Activated T-helper 17 cell treated with anti-CD3 and anti-CD28 coated beads, Interleukin-2, amount 50 U/mL, for 72 hours (primary cell): ENCODE results near the gene SLC2A8. TPM values are rescaled to one million over a fixed set of nuclear protein-coding genes. Genes with fewer than 3 reads are reported as not detected.

Experiments
- ATAC-seq: fragments of 150-1000 bp; cut with Tn5 transposase; replicated peaks from 2 replicates; pipeline ENCODE4 v1.10.0; 2021; ENCODE audit warnings: mild to moderate bottlenecking, moderate library complexity
- H3K27ac Mint-ChIP-seq: one replicate; pipeline ENCODE4 v1.8.0; 2022; ENCODE audit warnings: mixed read lengths
- H3K27me3 Mint-ChIP-seq: one replicate; pipeline ENCODE4 v1.8.0; 2022; ENCODE audit warnings: mixed read lengths
- H3K36me3 Mint-ChIP-seq: one replicate; pipeline ENCODE4 v1.8.0; 2022; ENCODE audit warnings: low read depth, mild to moderate bottlenecking, mixed read lengths
- H3K4me1 Mint-ChIP-seq: one replicate; pipeline ENCODE4 v1.8.0; 2022; ENCODE audit warnings: mixed read lengths
- H3K4me3 Mint-ChIP-seq: one replicate; pipeline ENCODE4 v1.8.0; 2022; ENCODE audit warnings: mild to moderate bottlenecking, mixed read lengths
- H3K9me3 Mint-ChIP-seq: one replicate; pipeline ENCODE4 v1.8.0; 2022; ENCODE audit warnings: mixed read lengths
- total RNA-seq, 2 donors: library from RNA; stranded (reverse); gene quantifications; one replicate each; pipeline ENCODE4 v1.2.3, GENCODE V29; 2022

SLC2A8 gene
- total RNA-seq, 2 donors from 2014 or later, result 3.0 TPM

DNA sequence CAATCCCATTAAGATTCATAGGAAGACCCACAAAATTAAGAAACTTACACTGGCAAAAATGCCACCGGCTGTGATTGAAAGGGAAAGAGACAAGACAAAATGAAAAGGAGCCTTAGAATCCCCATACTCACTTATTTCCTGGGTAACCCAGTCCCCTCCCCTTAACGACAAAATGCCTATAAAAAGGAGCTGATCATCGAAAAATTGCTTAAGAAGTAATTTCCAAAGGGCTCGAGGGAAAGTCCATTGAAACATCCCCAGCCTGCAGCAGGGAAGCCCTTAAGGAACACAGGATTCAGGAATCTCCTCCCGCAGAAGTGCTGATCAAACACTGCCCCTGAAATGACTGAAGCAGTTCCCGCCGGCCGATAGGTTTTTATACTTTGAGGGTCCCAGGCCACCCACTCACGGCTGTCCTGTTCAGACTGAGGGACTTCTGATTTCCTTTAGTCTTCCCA is 26.5 kb downstream of the SLC2A8 start:
- Mint-ChIP-seq H3K4me3 (peak overlapping the region; percentile 100), H3K36me3 (peaks cover 47% of the 10 kb centered on the region), H3K27ac (peak overlapping the region; percentile 96), H3K27me3 (no peaks in the 10 kb centered on the region), H3K9me3 (no peaks in the 10 kb centered on the region), H3K4me1 (peaks cover 28% of the 10 kb centered on the region)
- no peak for ATAC-seq

DNA sequence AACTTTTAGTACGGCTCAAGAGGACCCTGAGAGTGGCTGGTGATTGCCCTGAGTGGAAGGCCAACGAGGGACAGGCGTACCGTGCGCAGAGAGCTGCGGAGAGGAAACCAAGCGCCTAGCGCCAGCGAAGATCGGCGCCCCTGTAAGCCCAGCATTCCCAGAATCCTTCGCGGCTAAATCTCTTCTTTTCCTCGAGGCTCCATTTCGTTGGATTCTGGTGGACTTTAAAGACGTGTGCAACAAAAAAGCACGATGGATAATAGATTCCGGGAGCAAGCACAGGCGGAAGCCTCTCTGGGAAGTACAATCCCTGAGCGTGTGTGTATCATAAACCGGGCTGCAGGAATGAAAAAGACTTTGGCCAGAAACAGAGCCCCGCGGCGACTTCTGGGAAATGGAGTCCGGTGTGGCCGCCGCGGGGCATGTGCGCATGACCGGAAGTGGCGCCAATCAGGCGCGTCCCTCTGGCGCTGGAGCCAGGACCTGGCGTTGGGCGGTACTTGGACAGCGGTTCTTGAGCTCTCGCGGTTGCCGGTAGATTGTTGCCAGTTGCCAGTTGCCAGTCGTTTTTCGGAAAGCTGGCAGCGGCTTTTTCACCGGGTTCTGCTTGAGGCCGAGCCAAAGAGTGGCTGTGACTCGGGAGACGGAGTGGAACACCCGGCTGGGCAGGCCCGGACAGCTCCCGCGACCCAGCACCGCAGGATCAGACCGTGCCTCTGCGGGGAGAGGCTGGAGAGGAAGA is 27.1 kb downstream of the SLC2A8 start, which contains the start of gene ZNF79:
Gene ZNF79, plus strand, starts transcription at position 449 of the 742 bp plus-strand sequence. CDS start 406 bp downstream, outside the sequence.
- peaks cover 53% of the 10 kb centered on the region for H3K36me3 Mint-ChIP-seq
- H3K9me3 Mint-ChIP-seq, result no peaks in the 10 kb centered on the region
- peak; percentile 79 for ATAC-seq
- H3K4me1 Mint-ChIP-seq, result peaks cover 28% of the 10 kb centered on the region
- H3K4me3 Mint-ChIP-seq, result peak within 1 kb of the TSS; percentile 100
- H3K27ac Mint-ChIP-seq, result peak within 1 kb of the TSS; percentile 96
- H3K27me3 Mint-ChIP-seq, result no peaks in the 10 kb centered on the region

DNA sequence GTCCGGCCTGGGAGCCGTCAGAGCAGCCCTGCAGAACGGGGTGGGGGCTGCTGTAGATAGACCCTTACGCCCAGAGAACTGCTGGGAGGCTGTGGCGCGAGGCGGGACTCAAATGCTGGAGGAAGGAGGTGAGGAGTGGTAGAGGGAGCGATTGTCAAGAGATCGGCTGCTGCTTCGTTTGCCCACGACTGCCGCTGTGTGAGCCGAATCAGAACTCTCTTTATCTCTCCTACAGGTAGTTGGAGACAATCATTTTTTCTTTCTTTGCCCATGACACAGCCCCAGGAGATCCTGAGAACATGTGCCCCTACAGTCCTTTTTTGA is 27.7 kb downstream of the SLC2A8 start:
- Mint-ChIP-seq H3K9me3 (no peaks in the 10 kb centered on the region), H3K4me1 (peaks cover 28% of the 10 kb centered on the region), H3K27me3 (no peaks in the 10 kb centered on the region), H3K4me3 (peak overlapping the region; percentile 100), H3K36me3 (peaks cover 59% of the 10 kb centered on the region), H3K27ac (peak overlapping the region; percentile 96)
- ATAC-seq, result peak; percentile 16

DNA sequence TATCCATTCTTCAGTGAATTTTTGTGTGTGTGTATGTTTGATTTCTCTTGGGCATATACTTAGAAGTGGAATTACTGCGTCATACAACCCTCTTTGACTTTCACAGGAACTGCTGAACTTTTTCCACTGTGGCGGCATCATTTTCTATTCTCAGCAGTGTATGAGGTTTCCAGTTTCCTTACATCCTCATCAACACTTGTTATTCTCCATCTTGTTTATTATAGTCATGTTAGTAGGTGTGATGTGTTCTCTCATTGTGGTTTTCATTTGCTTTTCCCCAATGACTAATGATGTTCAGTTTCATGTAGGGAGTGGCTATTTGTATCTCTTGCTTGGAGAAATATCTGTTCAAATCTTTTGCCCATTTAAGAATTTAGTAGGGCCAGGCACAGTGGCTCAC is 29.8 kb downstream of the SLC2A8 start:
- peak; percentile 83 for ATAC-seq
- H3K9me3 Mint-ChIP-seq, result no peaks in the 10 kb centered on the region
- peaks cover 38% of the 10 kb centered on the region for H3K4me1 Mint-ChIP-seq
- peaks cover 80% of the 10 kb centered on the region for H3K36me3 Mint-ChIP-seq
- no peaks in the 10 kb centered on the region for H3K27me3 Mint-ChIP-seq
- peak overlapping the region; percentile 96 for H3K27ac Mint-ChIP-seq
- peak overlapping the region; percentile 100 for H3K4me3 Mint-ChIP-seq

DNA sequence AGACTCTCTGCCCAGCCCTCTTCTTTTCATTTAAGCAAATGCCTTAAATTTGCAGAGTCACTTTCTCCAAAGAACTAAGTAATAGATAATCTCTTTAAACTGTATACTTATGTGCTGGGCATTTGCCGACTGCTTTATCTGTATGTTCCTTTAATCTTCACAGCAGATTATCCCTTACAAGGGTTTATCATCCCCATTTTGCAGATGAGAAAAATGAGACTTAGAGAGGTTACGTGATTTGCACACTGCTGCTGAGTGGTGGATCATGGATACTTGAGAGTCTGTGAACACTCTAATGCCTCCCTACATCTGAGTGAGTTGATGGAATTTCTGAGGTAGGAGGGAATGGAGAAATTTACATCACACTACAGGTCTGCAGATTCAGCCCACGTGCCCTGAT is 31.4 kb downstream of the SLC2A8 start:
- no peak for ATAC-seq
- Mint-ChIP-seq H3K27me3 (no peaks in the 10 kb centered on the region), H3K9me3 (no peaks in the 10 kb centered on the region), H3K27ac (peak overlapping the region; percentile 63), H3K36me3 (peaks cover 92% of the 10 kb centered on the region), H3K4me3 (peak overlapping the region; percentile 47), H3K4me1 (peaks cover 31% of the 10 kb centered on the region)

DNA sequence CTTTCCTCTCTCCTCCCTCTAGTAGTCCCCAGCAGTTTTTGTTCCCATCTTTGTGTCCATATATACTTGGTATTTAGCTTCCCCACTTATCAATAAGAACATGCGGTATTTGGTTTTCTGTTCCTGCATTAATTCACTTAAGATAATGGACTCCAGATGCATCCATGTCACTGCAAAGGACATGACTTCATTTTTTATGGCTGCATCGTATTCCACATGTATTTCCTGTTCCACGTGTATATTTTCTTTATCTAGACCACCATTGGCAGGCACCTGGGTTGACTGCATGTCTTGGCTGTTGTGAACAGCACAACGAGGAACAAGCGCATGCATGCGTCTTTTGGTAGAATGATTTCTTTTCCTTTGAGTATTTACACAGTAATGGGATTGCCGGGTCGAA is 33.4 kb downstream of the SLC2A8 start:
- Mint-ChIP-seq H3K4me1 (peaks cover 41% of the 10 kb centered on the region), H3K27me3 (no peaks in the 10 kb centered on the region), H3K36me3 (peaks cover 95% of the 10 kb centered on the region), H3K9me3 (no peaks in the 10 kb centered on the region), H3K27ac (peak overlapping the region; percentile 38), H3K4me3 (no peak overlapping the region)
- ATAC-seq, result no peak

DNA sequence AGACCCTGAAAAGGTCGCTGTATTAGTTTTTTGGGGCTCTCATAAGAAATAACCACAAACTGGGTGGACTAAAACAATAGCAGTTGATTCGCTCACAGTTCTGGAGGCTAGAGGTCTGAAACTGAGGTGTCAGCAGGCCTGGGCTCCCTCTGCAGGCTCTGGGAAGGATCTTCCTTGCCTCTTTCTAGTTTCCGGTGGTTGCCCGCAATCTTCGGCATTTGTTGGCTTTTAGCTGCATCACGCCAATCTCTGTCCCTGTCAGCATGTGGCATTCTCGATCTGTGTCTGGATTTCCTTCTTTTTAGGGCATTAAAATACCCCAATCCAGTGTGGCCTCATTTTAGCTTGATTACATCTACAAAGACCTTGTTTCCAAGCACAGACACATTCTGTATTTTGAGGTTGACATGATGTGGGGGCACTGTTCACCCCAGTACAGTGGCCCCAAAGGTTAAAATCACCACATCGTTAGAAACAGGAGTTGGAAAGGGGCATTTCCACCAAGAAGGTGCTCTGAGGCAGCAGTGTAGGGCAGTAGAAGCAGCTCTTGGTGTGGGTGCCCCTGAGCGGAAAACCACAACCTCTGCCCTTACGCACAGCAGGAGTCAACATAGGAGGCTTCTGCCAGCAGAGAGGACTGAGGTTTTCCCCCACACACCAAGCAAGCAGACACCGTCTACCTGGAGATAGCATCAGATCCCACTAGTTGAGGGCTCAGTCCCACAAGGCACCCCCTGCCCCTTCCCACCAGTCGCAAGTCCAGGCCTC is 40.7 kb downstream of the SLC2A8 start:
- no peaks in the 10 kb centered on the region for H3K9me3 Mint-ChIP-seq
- H3K4me3 Mint-ChIP-seq, result peak overlapping the region; percentile 65
- ATAC-seq, result peak; percentile 94
- peak overlapping the region; percentile 95 for H3K27ac Mint-ChIP-seq
- H3K36me3 Mint-ChIP-seq, result peaks cover 100% of the 10 kb centered on the region
- H3K27me3 Mint-ChIP-seq, result no peaks in the 10 kb centered on the region
- H3K4me1 Mint-ChIP-seq, result peaks cover 30% of the 10 kb centered on the region

DNA sequence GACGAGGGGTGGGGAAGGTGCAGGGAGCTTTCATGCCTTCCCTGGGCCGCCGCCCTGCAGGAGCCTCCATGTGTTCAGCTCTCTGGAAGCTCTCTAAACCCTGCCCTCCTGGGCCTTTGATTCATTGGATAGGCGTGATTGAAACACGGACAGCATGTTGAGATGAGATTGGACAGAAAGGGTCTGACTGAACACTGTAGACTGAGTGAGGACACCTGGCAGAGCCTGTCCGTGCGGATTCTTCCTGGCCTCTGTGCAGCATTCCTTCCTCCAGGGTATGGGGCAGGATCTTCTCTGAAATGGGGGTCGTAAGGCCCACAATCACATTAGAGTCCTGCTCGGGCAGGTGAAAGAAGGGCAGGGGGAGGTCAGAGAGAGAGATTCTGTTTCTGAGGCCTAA is 41.4 kb downstream of the SLC2A8 start:
- peak overlapping the region; percentile 65 for H3K4me3 Mint-ChIP-seq

DNA sequence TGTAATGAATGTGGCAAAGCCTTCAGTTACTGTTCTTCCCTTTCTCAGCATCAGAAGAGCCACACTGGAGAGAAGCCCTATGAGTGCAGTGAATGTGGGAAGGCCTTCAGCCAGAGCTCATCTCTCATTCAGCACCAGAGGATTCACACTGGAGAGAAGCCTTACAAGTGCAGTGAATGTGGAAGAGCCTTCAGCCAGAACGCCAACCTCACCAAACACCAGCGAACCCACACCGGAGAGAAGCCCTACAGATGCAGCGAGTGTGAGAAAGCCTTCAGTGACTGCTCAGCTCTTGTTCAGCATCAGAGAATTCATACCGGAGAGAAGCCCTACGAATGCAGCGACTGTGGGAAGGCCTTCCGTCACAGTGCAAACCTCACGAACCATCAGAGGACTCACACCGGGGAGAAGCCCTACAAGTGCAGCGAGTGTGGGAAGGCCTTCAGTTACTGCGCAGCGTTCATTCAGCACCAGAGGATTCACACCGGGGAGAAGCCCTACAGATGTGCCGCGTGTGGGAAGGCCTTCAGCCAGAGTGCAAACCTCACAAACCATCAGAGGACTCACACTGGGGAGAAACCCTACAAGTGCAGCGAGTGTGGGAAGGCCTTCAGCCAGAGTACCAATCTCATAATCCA is 47.4 kb downstream of the SLC2A8 start:
- peak overlapping the region; percentile 17 for H3K27ac Mint-ChIP-seq
- no peaks in the 10 kb centered on the region for H3K9me3 Mint-ChIP-seq
- peaks cover 18% of the 10 kb centered on the region for H3K4me1 Mint-ChIP-seq
- no peaks in the 10 kb centered on the region for H3K27me3 Mint-ChIP-seq
- H3K36me3 Mint-ChIP-seq, result peaks cover 100% of the 10 kb centered on the region
- H3K4me3 Mint-ChIP-seq, result no peak overlapping the region
- no peak for ATAC-seq

More for the DNA sequence above, 41.4 kb downstream of the SLC2A8 start:
- Mint-ChIP-seq H3K4me1 (peaks cover 25% of the 10 kb centered on the region), H3K27ac (peak overlapping the region; percentile 95), H3K9me3 (no peaks in the 10 kb centered on the region), H3K27me3 (no peaks in the 10 kb centered on the region), H3K36me3 (peaks cover 100% of the 10 kb centered on the region)
- ATAC-seq, result no peak

DNA sequence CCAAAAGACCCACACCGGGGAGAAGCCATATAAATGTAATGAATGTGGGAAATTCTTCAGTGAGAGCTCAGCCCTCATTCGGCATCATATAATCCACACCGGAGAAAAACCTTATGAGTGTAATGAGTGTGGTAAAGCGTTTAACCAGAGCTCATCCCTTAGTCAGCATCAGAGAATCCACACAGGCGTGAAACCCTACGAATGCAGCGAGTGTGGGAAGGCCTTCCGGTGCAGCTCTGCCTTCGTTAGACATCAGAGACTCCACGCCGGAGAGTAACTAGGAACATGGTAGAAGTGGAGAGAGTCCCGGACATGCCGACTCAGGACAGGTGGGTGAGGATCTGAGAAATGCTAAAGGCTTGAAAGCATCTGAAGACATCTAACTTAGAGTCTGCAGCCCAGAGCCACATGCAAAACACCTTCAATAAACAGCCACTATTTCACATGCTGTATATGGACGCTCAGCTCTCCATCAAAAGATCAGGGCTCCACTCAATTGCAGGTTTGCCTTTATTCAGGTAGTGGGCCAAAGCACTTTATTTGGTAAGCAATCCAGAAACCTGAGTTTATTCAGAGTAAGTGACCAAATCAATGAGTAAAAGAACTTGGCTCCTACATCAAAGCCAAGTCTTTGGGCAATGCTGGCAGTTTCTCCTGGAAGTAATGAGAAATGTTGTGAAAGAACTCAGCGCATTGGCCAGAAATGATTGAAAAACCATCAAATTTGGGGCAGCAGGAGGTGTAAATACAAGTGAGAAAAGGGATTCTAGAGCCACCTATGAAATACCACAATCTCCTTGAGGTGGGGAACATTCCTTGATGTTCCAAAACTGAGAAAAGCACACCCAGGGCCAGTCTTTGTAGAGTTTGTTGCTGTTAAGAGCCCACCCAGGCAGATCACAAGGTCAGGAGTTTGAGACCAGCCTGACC is 48.2 kb downstream of the SLC2A8 start:
- Mint-ChIP-seq H3K4me3 (no peak overlapping the region), H3K9me3 (no peaks in the 10 kb centered on the region), H3K27ac (peak overlapping the region; percentile 17), H3K36me3 (peaks cover 100% of the 10 kb centered on the region), H3K4me1 (peaks cover 18% of the 10 kb centered on the region), H3K27me3 (no peaks in the 10 kb centered on the region)
- ATAC-seq, result no peak

DNA sequence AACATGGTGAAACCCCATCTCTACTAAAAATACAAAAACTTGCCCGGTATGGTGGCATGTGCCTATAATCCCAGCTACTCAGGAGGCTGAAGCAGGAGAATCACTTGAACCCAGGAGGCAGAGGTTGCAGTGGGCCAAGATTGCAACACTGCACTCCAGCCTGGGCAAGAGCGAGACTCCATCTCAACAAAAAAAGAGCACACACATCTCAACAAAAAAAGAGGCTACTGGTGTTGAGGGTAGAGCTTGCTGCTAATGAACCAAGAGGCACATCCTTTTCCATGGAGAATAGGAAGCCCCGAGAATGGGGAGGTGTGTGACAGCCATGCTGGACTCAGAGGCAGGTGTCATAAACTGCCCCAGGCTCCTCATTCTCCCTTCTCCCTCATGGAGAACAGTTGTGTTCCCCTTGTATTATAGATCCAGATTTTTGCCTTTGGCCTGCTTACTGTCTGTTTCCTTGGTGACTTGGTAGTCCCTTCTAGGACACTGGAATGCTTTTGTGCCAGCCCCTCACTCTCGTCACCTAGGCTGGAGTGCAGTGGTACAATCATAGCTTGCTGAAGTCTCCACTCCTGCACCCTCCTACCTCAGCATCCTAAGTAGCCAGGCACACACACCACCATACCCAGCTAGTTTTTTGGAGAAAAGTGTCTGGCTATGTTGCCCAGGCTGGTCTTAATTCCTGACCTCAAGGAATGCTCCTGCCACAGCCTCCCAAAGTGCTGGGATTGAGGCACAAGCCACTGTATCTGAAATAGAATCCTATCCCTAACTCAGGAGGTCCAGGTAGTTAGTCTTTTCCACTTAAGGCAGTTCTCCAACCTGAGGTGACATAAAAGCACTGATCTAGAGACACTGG is 49.1 kb downstream of the SLC2A8 start:
- Mint-ChIP-seq H3K4me3 (peak overlapping the region; percentile 47), H3K9me3 (no peaks in the 10 kb centered on the region), H3K4me1 (peaks cover 18% of the 10 kb centered on the region), H3K36me3 (peaks cover 100% of the 10 kb centered on the region), H3K27me3 (no peaks in the 10 kb centered on the region), H3K27ac (peak overlapping the region; percentile 79)
- no peak for ATAC-seq

DNA sequence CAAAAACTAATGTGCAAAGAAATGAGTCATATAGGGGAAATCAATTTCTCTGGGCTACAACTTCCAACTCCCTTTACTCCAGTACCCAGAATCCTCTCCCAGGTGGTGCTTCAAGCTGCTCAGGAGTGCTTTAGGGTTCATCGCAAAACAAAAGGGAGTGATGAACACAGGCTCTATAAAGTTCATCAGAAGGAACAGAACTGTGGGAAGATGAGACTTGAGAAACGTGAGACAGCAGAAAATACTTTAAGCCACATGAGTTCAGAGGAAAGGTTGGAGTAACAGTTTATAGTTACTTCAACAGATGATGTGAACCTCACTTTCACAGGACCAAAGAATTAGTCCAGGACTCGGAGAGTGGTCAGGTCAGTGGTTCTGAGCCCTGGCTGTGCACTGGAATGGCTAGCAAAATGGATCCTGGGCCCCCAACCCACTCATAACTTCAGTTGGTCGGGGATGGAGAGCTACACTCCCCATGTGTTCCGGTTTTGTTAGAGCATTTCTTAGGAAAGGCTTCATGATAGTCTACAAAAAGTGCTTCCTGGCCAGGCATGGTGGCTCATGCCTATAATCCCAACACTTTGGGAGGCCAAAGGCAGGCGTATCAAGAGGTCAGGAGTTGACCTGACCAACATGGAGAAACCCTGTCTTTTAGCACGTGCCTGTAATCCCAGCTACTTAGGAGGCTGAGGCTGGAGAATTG is 49.9 kb downstream of the SLC2A8 start:
- no peaks in the 10 kb centered on the region for H3K27me3 Mint-ChIP-seq
- H3K27ac Mint-ChIP-seq, result peak overlapping the region; percentile 96
- H3K36me3 Mint-ChIP-seq, result peaks cover 100% of the 10 kb centered on the region
- H3K4me1 Mint-ChIP-seq, result peaks cover 18% of the 10 kb centered on the region
- ATAC-seq, result no peak
- H3K4me3 Mint-ChIP-seq, result peak overlapping the region; percentile 96
- H3K9me3 Mint-ChIP-seq, result no peaks in the 10 kb centered on the region
